Lower leg skin (tissue), 4 donors: ENCODE results near the gene ERN1. TPM values are rescaled to one million over a fixed set of nuclear protein-coding genes. Genes with fewer than 3 reads are reported as not detected.

Experiments
- DNase-seq, 2 donors: peaks; one replicate each; pipeline ENCODE4 v3.0.0-alpha.2; 2019; ENCODE audit warnings: low spot score in 2 of 2
- H3K4me3 ChIP-seq: fragments of 200-600 bp; sonication (generic); 2 replicates; pipeline ENCODE4 v1.5.1; 2017; ENCODE audit warnings: mild to moderate bottlenecking, low read depth; ENCODE audit not compliant: poor library complexity, severe bottlenecking
- POLR2A ChIP-seq, 2 donors: fragments of 450-650 bp; IDR thresholded peaks; one replicate each; pipeline ENCODE4 v1.6.1; 2016 to 2017; ENCODE audit warnings: antibody characterized with exemption in 2 of 2, mild to moderate bottlenecking in 1 of 2, moderate library complexity in 1 of 2
- WGBS, 2 donors: methylation state at CpG; one replicate each; pipeline ENCODE4 v1.1.5; 2018; 5-methylcytosine and 5-hydroxymethylcytosine counted together
- intact Hi-C: fragments of 100-400 bp; cut with DNase I; formaldehyde crosslinking; loops from one replicate; pipeline ENCODE4 v1.15.0; 2023; ENCODE audit warnings: low total_unique reads
- total RNA-seq, 4 donors: library from RNA; depleted of rRNA; stranded (reverse); fragments of >200 nt; gene quantifications; one replicate each; pipeline ENCODE4 v1.1.0, GENCODE V29; 2016
- TF ChIP-seq, protein P1 (sequence below), 3 donors: fragments of 450-650 bp; IDR thresholded peaks; one replicate each; pipeline ENCODE4 v1.5.1; 2016; ENCODE audit warnings: antibody characterized with exemption in 3 of 3, mild to moderate bottlenecking in 3 of 3, moderate library complexity in 2 of 3

The ERN1 gene
- total RNA-seq, 4 donors from 2014 or later: 18.2 to 44.0 (median 22.8) TPM

- TF ChIP-seq POLR2A (IDR thresholded peaks at IDR 0.05): no peak
- TF ChIP-seq, protein P1, sequence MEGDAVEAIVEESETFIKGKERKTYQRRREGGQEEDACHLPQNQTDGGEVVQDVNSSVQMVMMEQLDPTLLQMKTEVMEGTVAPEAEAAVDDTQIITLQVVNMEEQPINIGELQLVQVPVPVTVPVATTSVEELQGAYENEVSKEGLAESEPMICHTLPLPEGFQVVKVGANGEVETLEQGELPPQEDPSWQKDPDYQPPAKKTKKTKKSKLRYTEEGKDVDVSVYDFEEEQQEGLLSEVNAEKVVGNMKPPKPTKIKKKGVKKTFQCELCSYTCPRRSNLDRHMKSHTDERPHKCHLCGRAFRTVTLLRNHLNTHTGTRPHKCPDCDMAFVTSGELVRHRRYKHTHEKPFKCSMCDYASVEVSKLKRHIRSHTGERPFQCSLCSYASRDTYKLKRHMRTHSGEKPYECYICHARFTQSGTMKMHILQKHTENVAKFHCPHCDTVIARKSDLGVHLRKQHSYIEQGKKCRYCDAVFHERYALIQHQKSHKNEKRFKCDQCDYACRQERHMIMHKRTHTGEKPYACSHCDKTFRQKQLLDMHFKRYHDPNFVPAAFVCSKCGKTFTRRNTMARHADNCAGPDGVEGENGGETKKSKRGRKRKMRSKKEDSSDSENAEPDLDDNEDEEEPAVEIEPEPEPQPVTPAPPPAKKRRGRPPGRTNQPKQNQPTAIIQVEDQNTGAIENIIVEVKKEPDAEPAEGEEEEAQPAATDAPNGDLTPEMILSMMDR (IDR thresholded peaks at IDR 0.05): no peak
- intact Hi-C loops: no loop called here
- no peak overlapping the region for H3K4me3 ChIP-seq
- WGBS, 2 donors: 76 to 78% methylated on average over 4 of the region's 4 CpGs
- peak in 1 of 2 donors; percentile 62 for DNase-seq
Measured at GRCh38 chr17:64032081-64032480, 97.9 kb downstream of the ERN1 start.

GRCh38 chr17:64028874-64029464, 101.0 kb downstream of the ERN1 start:
- no peak for TF ChIP-seq POLR2A (IDR thresholded peaks at IDR 0.05)
- TF ChIP-seq, protein P1 (IDR thresholded peaks at IDR 0.05): peak in 1 of 3 donors; percentile 50
- intact Hi-C loops: loop anchor here (5.0 to 10.0 kb wide), 2 partner anchors 103 to 114 kb away; partner anchors contain the start of genes CSHL1, ERN1 and GH1
- no peak overlapping the region for H3K4me3 ChIP-seq
- 15 to 27% methylated on average over 3 of the region's 3 CpGs for WGBS, 2 donors
- DNase-seq: peak; percentile 49 to 90

DNA sequence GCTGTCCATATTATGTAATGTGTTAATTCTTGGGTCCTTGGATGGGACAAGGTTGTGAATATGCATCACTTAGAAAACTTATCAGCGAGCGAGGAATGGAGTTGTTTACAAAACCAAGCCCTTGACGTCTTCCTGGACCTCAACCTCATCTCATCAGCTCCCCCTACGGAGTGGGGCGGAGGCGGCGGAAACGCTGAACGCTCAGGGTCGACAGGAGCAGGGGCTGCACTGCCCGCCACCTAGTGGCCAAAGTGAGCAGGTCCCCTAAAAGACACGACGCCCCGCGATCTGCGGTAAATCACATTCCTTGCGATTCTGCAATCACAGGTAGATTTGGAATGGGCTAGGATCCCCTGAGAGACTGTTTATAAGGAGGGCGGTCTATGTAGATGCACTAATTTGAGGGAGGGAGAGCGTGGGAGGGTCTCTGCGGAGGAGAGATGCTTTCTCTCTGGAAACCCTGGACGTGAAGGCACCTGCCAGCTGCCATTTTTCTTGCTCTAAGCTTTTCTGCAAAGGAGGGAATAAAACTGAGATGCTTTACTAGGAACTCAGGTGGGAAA, 104.1 kb downstream of the ERN1 start:
- DNase-seq: peak; percentile 50 to 96
- 2 to 3% methylated on average over 21 of the region's 21 CpGs for WGBS, 2 donors
- intact Hi-C loops: loop anchor here (5.0 to 10.0 kb wide), 2 partner anchors 106 to 111 kb away; partner anchors contain the start of genes CSHL1, ERN1 and GH1
- H3K4me3 ChIP-seq: no peak overlapping the region
- no peak for TF ChIP-seq POLR2A (IDR thresholded peaks at IDR 0.05)
- TF ChIP-seq, protein P1 (IDR thresholded peaks at IDR 0.05): peak in 1 of 3 donors; percentile 77

DNA sequence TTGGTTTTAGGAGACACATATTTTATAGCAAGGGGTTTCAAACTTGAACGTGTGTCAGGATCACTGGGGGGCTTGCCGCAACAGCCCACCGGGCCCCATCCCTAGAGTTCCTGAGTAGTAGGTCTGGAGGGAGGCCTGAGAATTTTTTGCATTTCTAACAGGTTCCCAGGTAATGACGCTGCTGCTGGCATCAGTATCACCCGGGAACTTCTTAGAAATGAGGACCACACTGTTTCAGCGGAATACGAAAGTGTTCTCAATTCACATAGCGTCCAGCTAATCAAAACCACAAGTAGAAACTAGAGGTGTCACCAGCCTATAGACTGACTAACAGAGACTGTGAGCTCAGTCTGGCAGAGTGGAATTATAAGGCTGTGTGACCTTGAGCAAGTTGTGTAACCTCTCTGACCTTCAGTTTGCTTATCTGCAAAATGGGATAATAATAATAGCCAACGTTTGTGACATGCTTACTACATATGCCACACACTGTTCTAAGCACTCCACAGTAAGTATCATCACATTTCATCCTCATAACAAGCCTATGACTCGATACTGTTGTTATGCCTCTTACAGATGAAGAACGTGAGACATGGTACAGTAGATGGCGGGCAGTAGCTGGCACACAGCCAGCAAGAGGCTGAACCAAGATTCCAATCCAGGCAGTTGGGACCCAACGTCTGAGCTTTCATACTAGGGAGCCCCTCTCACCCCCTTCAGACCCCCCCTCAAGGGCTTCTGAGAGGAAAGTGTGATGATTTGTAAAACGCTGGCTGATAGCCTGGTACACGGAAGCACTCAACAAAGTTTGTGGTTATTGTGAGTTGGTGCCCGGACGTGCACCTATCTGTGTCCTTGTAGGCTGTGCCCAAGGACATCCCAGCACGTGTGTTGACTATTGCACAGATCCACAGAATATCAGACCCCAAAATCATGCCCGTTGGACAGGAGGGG, 104.9 kb downstream of the ERN1 start:
- intact Hi-C loops: loop anchor here (5.0 to 10.0 kb wide), 2 partner anchors 107 to 110 kb away; partner anchors contain the start of genes CSHL1, ERN1 and GH1
- no peak overlapping the region for H3K4me3 ChIP-seq
- TF ChIP-seq, protein P1 (IDR thresholded peaks at IDR 0.05): no peak
- no peak for TF ChIP-seq POLR2A (IDR thresholded peaks at IDR 0.05)
- 59 to 63% methylated on average over 19 of the region's 19 CpGs for WGBS, 2 donors
- peak in 1 of 2 donors; percentile 83 for DNase-seq

DNA sequence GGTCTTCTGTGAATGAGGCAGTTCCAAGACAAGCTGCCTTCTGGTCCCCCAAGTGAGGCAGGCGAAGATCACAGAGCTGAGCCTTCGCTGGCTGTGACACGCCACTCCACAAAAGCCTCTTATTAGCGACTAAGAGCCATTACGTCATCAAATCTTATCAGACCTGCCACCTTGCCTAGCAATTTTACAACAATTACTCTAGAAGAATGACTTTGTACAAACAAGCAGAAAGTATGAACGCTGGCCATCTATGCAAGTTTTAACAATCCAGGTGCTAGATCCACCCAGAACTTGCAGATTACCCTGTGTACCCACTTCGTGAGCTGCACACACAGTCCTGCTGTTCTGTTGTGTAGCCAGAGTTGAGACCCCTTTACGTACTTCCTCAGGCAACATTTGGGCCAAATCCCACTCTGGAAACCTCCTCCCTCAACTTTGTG, 105.7 kb downstream of the ERN1 start:
- no peak for TF ChIP-seq POLR2A (IDR thresholded peaks at IDR 0.05)
- TF ChIP-seq, protein P1 (IDR thresholded peaks at IDR 0.05): no peak
- intact Hi-C loops: loop anchor here (10.0 kb wide), 1 partner anchor 109 kb away; the partner anchor contains the start of genes CSHL1 and GH1
- DNase-seq: peak in 1 of 2 donors; percentile 32
- no peak overlapping the region for H3K4me3 ChIP-seq
- WGBS, 2 donors: 68 to 77% methylated on average over 8 of the region's 8 CpGs
